Ovary (tissue), 9 donors: ENCODE measurements around the gene EGR1. TPM values are rescaled to one million over a fixed set of nuclear protein-coding genes. Genes with fewer than 3 reads are reported as not detected.

Experiments used
- DNase-seq, 5 donors: peaks; one replicate each; pipeline ENCODE4 v3.0.0-alpha.2; 2019 to 2020
- H3K27ac ChIP-seq, 2 donors: fragments of 200-600 bp; one replicate each; pipeline versions ENCODE4 v1.5.1 to v1.8.0; 2019 to 2022
- H3K27me3 ChIP-seq: fragments of 200-600 bp; one replicate; pipeline ENCODE4 v1.8.0; 2022
- H3K36me3 ChIP-seq: fragments of 200-600 bp; sonication (generic); one replicate; pipeline ENCODE4 v1.5.1; 2019
- H3K4me1 ChIP-seq: one replicate; pipeline ENCODE4 v1.8.1; 2013; ENCODE audit warnings: mild to moderate bottlenecking, moderate library complexity; ENCODE audit not compliant: insufficient read depth
- H3K4me3 ChIP-seq: fragments of 200-600 bp; sonication (generic); one replicate; pipeline ENCODE4 v1.5.1; 2017
- H3K9me3 ChIP-seq, 2 donors: fragments of 200-600 bp in 1 of 2; sonication (generic) in 1 of 2; one replicate each; pipeline versions ENCODE4 v1.5.1 to v1.8.1; 2013 to 2019; ENCODE audit warnings: mild to moderate bottlenecking in 1 of 2, moderate library complexity in 1 of 2
- CTCF ChIP-seq, 3 donors: fragments of 450-650 bp in 2 of 3; fragments of 200-600 bp in 1 of 3; IDR thresholded peaks; one replicate each; pipeline versions ENCODE4 v1.5.1 to v1.8.0; 2016 to 2022; ENCODE audit warnings: antibody characterized with exemption in 3 of 3, mild to moderate bottlenecking in 1 of 3
- EP300 ChIP-seq: sonication (generic); formaldehyde crosslinking; IDR thresholded peaks from one replicate; pipeline ENCODE4 v1.6.1; 2017; ENCODE audit warnings: antibody characterized with exemption
- POLR2A ChIP-seq: fragments of 450-650 bp; IDR thresholded peaks from one replicate; pipeline ENCODE4 v1.6.1; 2017; ENCODE audit warnings: antibody characterized with exemption, mild to moderate bottlenecking, moderate library complexity
- WGBS, 3 donors: extraction: QIAGEN DNeasy Blood & Tissue Kit in 1 of 3; methylation state at CpG; one replicate each; pipeline versions ENCODE4 v1.1.5 to v1.1.7; 2013 to 2017; 5-methylcytosine and 5-hydroxymethylcytosine counted together
- intact Hi-C, 4 donors: fragments of 100-400 bp; cut with DNase I; formaldehyde crosslinking; loops; one replicate each; pipeline versions ENCODE4 v1.11.0 to v1.15.1; 2022 to 2023
- polyA plus RNA-seq, 2 donors: library from polyadenylated mRNA; stranded (reverse); fragments of 200-250 nt in 1 of 2; fragments of 350-450 nt in 1 of 2; fragmentation: Illumina TruSeq in 1 of 2; extraction: RNeasy Lipid Tissue Mini Kit (QIAGEN cat#74804) in 1 of 2; gene quantifications; one replicate each; pipeline ENCODE4 v1.2.3, GENCODE V29; 2013 to 2014
- total RNA-seq, 7 donors: library from RNA; depleted of rRNA in 2 of 7; stranded (reverse); fragments of >200 nt in 2 of 7; fragmentation: NEBNext Ultra II Directional in 3 of 7; extraction: Animal tissue kit (Norgen Biotek cat#: 25700) in 3 of 7; gene quantifications; one replicate each; pipeline versions ENCODE4 v1.1.0 to v1.2.4, GENCODE V29; 2016 to 2023
- donor health status: DM: no; HTN: no; CAD: no; lungs with moderate emphysema.
- donor health status: DM: no; HTN: no; CAD: no.
- donor health status: Bipolar disorder and iron deficiency.
- donor health status: DM: yes; HTN: yes; CAD: no.
- donor health status: DM: no; HTN: no; CAD: no.
- donor health status: DM: yes; HTN: yes; CAD: no.

Gene EGR1
- total and polyA plus RNA-seq, 9 donors, result 60.4 to 361 (median 123) TPM

GRCh38 chr5:138455232-138455930 is 9.9 kb upstream of the EGR1 start:
- Histone ChIP-seq H3K36me3 (no peaks in the 10 kb centered on the region), H3K27me3 (no peaks in the 10 kb centered on the region), H3K4me1 (peaks cover 3% of the 10 kb centered on the region), H3K4me3 (no peak overlapping the region), H3K9me3 (no peaks in the 10 kb centered on the region), H3K27ac (no peak overlapping the region)
- 75 to 78% (median 77%) methylated on average over 11 of the region's 11 CpGs for WGBS, 3 donors
- DNase-seq, result no peak
- no peak for TF ChIP-seq CTCF (IDR thresholded peaks at IDR 0.05)
- no peak for TF ChIP-seq EP300
- TF ChIP-seq POLR2A, result no peak
- intact Hi-C loops, result no loop called here

GRCh38 chr5:138457531-138458275 is 7.6 kb upstream of the EGR1 start:
- peaks cover 3% of the 10 kb centered on the region for H3K4me1 ChIP-seq
- no peak for DNase-seq
- H3K4me3 ChIP-seq, result no peak overlapping the region
- no peaks in the 10 kb centered on the region for H3K36me3 ChIP-seq
- 68 to 73% (median 71%) methylated on average over 12 of the region's 12 CpGs for WGBS, 3 donors
- no peak for TF ChIP-seq CTCF (IDR thresholded peaks at IDR 0.05)
- no peak for TF ChIP-seq EP300
- TF ChIP-seq POLR2A, result no peak
- intact Hi-C loops, result no loop called here
- H3K9me3 ChIP-seq, result no peaks in the 10 kb centered on the region
- peak overlapping the region in 1 of 2 donors; percentile 22 for H3K27ac ChIP-seq
- no peaks in the 10 kb centered on the region for H3K27me3 ChIP-seq

GRCh38 chr5:138458384-138458783 is 6.9 kb upstream of the EGR1 start:
- TF ChIP-seq CTCF (IDR thresholded peaks at IDR 0.05) (no peak), POLR2A (no peak), EP300 (no peak)

GRCh38 chr5:138458856-138459255 is 6.4 kb upstream of the EGR1 start:
- peaks cover 3% of the 10 kb centered on the region for H3K4me1 ChIP-seq
- H3K36me3 ChIP-seq, result no peaks in the 10 kb centered on the region
- no peaks in the 10 kb centered on the region for H3K27me3 ChIP-seq
- no peaks in the 10 kb centered on the region for H3K9me3 ChIP-seq
- H3K27ac ChIP-seq, result peak overlapping the region in 1 of 2 donors; percentile 12
- TF ChIP-seq EP300, result no peak
- TF ChIP-seq CTCF (IDR thresholded peaks at IDR 0.05), result no peak
- TF ChIP-seq POLR2A, result no peak
- H3K4me3 ChIP-seq, result no peak overlapping the region
- intact Hi-C loops, result no loop called here
- WGBS, 3 donors, result 72 to 77% (median 73%) methylated on average over 9 of the region's 9 CpGs
- peak in 1 of 5 donors; percentile 32 for DNase-seq

More at GRCh38 chr5:138458384-138458783, 6.9 kb upstream of the EGR1 start:
- H3K27ac ChIP-seq, result peak overlapping the region in 1 of 2 donors; percentile 12
- peaks cover 3% of the 10 kb centered on the region for H3K4me1 ChIP-seq
- DNase-seq, result peak in 2 of 5 donors; percentile 39 to 41
- WGBS, 3 donors, result 14 to 18% (median 17%) methylated on average over 11 of the region's 11 CpGs
- H3K4me3 ChIP-seq, result no peak overlapping the region
- H3K27me3 ChIP-seq, result no peaks in the 10 kb centered on the region
- H3K36me3 ChIP-seq, result no peaks in the 10 kb centered on the region
- no peaks in the 10 kb centered on the region for H3K9me3 ChIP-seq
- intact Hi-C loops, result no loop called here
